Keratinocyte (primary cell): ENCODE results near the gene TKFC. TPM values are rescaled to one million over a fixed set of nuclear protein-coding genes. Genes with fewer than 3 reads are reported as not detected.

Experiments used
- DNase-seq: peaks from one replicate; pipeline ENCODE4 v3.0.0-alpha.2; 2011; ENCODE audit warnings: low read depth, missing footprints, low spot score
- FAIRE-seq: peaks from 2 replicates; lab custom pipeline; 2011; peaks lifted over from hg19 to GRCh38; lab: Jason Lieb, UNC
- H2AFZ ChIP-seq: 2 replicates; pipeline ENCODE4 v1.6.0; 2012; ENCODE audit warnings: low read length, control low read depth, inconsistent platforms; ENCODE audit not compliant: control insufficient read depth
- H3K27ac ChIP-seq: 2 replicates; pipeline ENCODE4 v1.5.1; 2011; ENCODE audit warnings: low read length; ENCODE audit not compliant: control insufficient read depth, insufficient read depth
- H3K27me3 ChIP-seq: 3 replicates; pipeline ENCODE4 v1.6.0; 2011; ENCODE audit warnings: low read length; ENCODE audit not compliant: control insufficient read depth, insufficient read depth; ENCODE audit errors: extremely low read depth
- H3K36me3 ChIP-seq, 2 experiments: 2 replicates in 1 of 2; 3 replicates in 1 of 2; pipeline ENCODE4 v1.5.1; 2011; ENCODE audit warnings: low read length in 2 of 2, mild to moderate bottlenecking in 1 of 2; ENCODE audit not compliant: control insufficient read depth in 2 of 2, insufficient read depth in 2 of 2; ENCODE audit errors: extremely low read depth in 1 of 2
- H3K4me1 ChIP-seq: 3 replicates; pipeline ENCODE4 v1.5.1; 2011; ENCODE audit warnings: low read length; ENCODE audit not compliant: control insufficient read depth, insufficient read depth; ENCODE audit errors: extremely low read depth
- H3K4me2 ChIP-seq: 3 replicates; pipeline ENCODE4 v1.6.0; 2011; ENCODE audit warnings: low read depth, low read length; ENCODE audit not compliant: control insufficient read depth, insufficient read depth; ENCODE audit errors: extremely low read depth
- H3K4me3 ChIP-seq, 3 experiments: fragments of 200-600 bp in 1 of 3; sonication (generic) in 1 of 3; 2 replicates in 2 of 3; 3 replicates in 1 of 3; pipeline ENCODE4 v1.5.1; 2011 to 2016; ENCODE audit warnings: low read length in 3 of 3, mild to moderate bottlenecking in 3 of 3, control low read depth in 2 of 3, inconsistent platforms in 1 of 3, low read depth in 1 of 3, mixed read lengths in 1 of 3, mixed run types in 1 of 3, moderate library complexity in 1 of 3; ENCODE audit not compliant: control insufficient read depth in 2 of 3, insufficient read depth in 2 of 3; ENCODE audit errors: extremely low read depth in 1 of 3
- H3K79me2 ChIP-seq: 2 replicates; pipeline ENCODE4 v1.6.0; 2012; ENCODE audit warnings: low read length; ENCODE audit not compliant: control insufficient read depth, insufficient read depth
- H3K9ac ChIP-seq: 3 replicates; pipeline ENCODE4 v1.6.0; 2011; ENCODE audit warnings: low read length; ENCODE audit not compliant: control insufficient read depth, insufficient read depth; ENCODE audit errors: extremely low read depth
- H3K9me1 ChIP-seq: 3 replicates; pipeline ENCODE4 v1.6.0; 2011; ENCODE audit warnings: low read length; ENCODE audit not compliant: control insufficient read depth, insufficient read depth; ENCODE audit errors: extremely low read depth
- H3K9me3 ChIP-seq: 2 replicates; pipeline ENCODE4 v1.5.1; 2012; ENCODE audit warnings: low read depth, low read length; ENCODE audit not compliant: control insufficient read depth
- H4K20me1 ChIP-seq: 3 replicates; pipeline ENCODE4 v1.6.0; 2011; ENCODE audit warnings: low read length; ENCODE audit not compliant: control insufficient read depth, insufficient read depth; ENCODE audit errors: extremely low read depth
- CTCF ChIP-seq, 3 experiments: IDR thresholded peaks in 1 of 3; conservative IDR thresholded peaks in 1 of 3; optimal IDR thresholded peaks in 1 of 3; 2 replicates in 2 of 3; 3 replicates in 1 of 3; pipeline versions ENCODE3 to v1.5.1; 2011; ENCODE audit warnings: low read length in 3 of 3, mild to moderate bottlenecking in 3 of 3, moderate library complexity in 2 of 3, control low read depth in 1 of 3, inconsistent platforms in 1 of 3; ENCODE audit not compliant: insufficient read depth in 2 of 3; ENCODE audit errors: extremely low read depth in 1 of 3
- EZH2 ChIP-seq: IDR thresholded peaks from one replicate; pipeline ENCODE4 v1.6.1; 2012; ENCODE audit warnings: inconsistent platforms, mild to moderate bottlenecking, low read length, moderate library complexity
- dilution Hi-C: fragments of 300-500 bp; cut with MboI; formaldehyde crosslinking; loops from one replicate; pipeline ENCODE4 v1.7.0; 2020; ENCODE audit warnings: low sequenced_read_pairs; ENCODE audit not compliant: extremely low pct_ligation_motif_present
- polyA plus RNA-seq, 5 experiments: library from polyadenylated mRNA; depleted of rRNA in 3 of 5; stranded (reverse) in 3 of 5; stranded (forward) in 1 of 5; unstranded in 1 of 5; fragments of >200 nt; gene quantifications; 1 replicate in 1 of 5; 2 replicates in 3 of 5; 3 replicates in 1 of 5; pipeline versions ENCODE4 v1.2.1 to v1.2.3, GENCODE V29; 2011 to 2012; ENCODE audit warnings: missing spikeins in 2 of 5, low read depth in 1 of 5, low replicate concordance in 1 of 5

Gene TKFC
- polyA plus RNA-seq, 1 donor (not counting 4 experiments of a cell fraction or from before 2014, with no cell fraction given), result 15.4 TPM

- peak within 1 kb of the TSS; percentile 92 for H3K4me2 ChIP-seq
- no peak for DNase-seq
- H3K27ac ChIP-seq, result no peak within 1 kb of the TSS
- H4K20me1 ChIP-seq, result peaks cover 10% of the 10 kb centered on the region
- H3K9me3 ChIP-seq, result no peaks in the 10 kb centered on the region
- peak within 1 kb of the TSS; percentile 75 for H3K9ac ChIP-seq
- TF ChIP-seq CTCF (optimal IDR thresholded peaks at IDR 0.05 in 1 of 3, IDR thresholded peaks at IDR 0.05 in 1 of 3, conservative IDR thresholded peaks at IDR 0.05 in 1 of 3; ENCODE audit: extremely low read depth in 1 of 3, insufficient read depth in 2 of 3, low read length in 3 of 3), result peak; percentile 21 to 60 (median 43)
- no peak for TF ChIP-seq EZH2
- peaks cover 3% of the 10 kb centered on the region for H3K9me1 ChIP-seq
- no peak for FAIRE-seq
- H3K27me3 ChIP-seq, result peaks cover 14% of the 10 kb centered on the region
- dilution Hi-C loops, result no loop called here
- H3K4me1 ChIP-seq, result peaks cover 36% of the 10 kb centered on the region
- peak within 1 kb of the TSS; percentile 81 for H2AFZ ChIP-seq
- peaks cover 8% of the 10 kb centered on the region in 2 experiments for H3K36me3 ChIP-seq
- H3K4me3 ChIP-seq, result peak within 1 kb of the TSS; percentile 32 to 67 (median 50)
- no peaks in the 10 kb centered on the region for H3K79me2 ChIP-seq
Measured at GRCh38 chr11:61294717-61295595, 38.1 kb upstream of the TKFC start, which contains the start of gene VWCE. Gene VWCE, minus strand, starts transcription at chr11:61295316. Its CDS starts 279 bp downstream, at chr11:61295037.

- Histone ChIP-seq H3K9me3 (no peaks in the 10 kb centered on the region), H3K79me2 (no peaks in the 10 kb centered on the region), H3K36me3 (peaks cover 12 to 13% of the 10 kb centered on the region in 2 experiments), H3K9ac (no peak overlapping the region), H3K27ac (no peak overlapping the region), H3K4me2 (no peak overlapping the region), H2AFZ (no peak overlapping the region), H3K27me3 (peaks cover 14% of the 10 kb centered on the region), H4K20me1 (peaks cover 10% of the 10 kb centered on the region), H3K4me1 (peaks cover 36% of the 10 kb centered on the region), H3K9me1 (peaks cover 3% of the 10 kb centered on the region), H3K4me3 (no peak overlapping the region)
- dilution Hi-C loops, result no loop called here
- DNase-seq, result no peak
- no peak for FAIRE-seq
- TF ChIP-seq CTCF (optimal IDR thresholded peaks at IDR 0.05 in 1 of 3, IDR thresholded peaks at IDR 0.05 in 1 of 3, conservative IDR thresholded peaks at IDR 0.05 in 1 of 3; ENCODE audit: extremely low read depth in 1 of 3, insufficient read depth in 2 of 3, low read length in 3 of 3), result no peak
- TF ChIP-seq EZH2, result no peak
Measured at GRCh38 chr11:61295596-61295926, 37.5 kb upstream of the TKFC start.
